H9 (cell line): ENCODE results near the gene MAST2. TPM values are rescaled to one million over a fixed set of nuclear protein-coding genes. Genes with fewer than 3 reads are reported as not detected.

Experiments used
- DNase-seq: peaks from one replicate; pipeline ENCODE4 v3.0.0-alpha.2; 2017
- H2AFZ ChIP-seq: one replicate; pipeline ENCODE4 v1.6.1; 2013; ENCODE audit warnings: mild to moderate bottlenecking, low read length, control low read depth, moderate library complexity
- H2AK5ac ChIP-seq: 2 replicates; pipeline ENCODE4 v1.6.1; 2013; ENCODE audit warnings: low read length, control low read depth, mixed read lengths; ENCODE audit not compliant: insufficient read length
- H2BK120ac ChIP-seq: one replicate; pipeline ENCODE4 v1.6.1; 2013; ENCODE audit warnings: low read depth, mild to moderate bottlenecking, low read length, control low read depth, inconsistent platforms; ENCODE audit not compliant: poor library complexity, severe bottlenecking
- H2BK12ac ChIP-seq: 2 replicates; pipeline ENCODE4 v1.6.1; 2013; ENCODE audit warnings: low read length, control low read depth, mixed read lengths, low read depth; ENCODE audit not compliant: insufficient read length
- H2BK15ac ChIP-seq: 2 replicates; pipeline ENCODE4 v1.6.1; 2013; ENCODE audit warnings: low read depth, low read length, control low read depth
- H2BK20ac ChIP-seq: one replicate; pipeline ENCODE4 v1.6.1; 2013; ENCODE audit warnings: low read depth, mild to moderate bottlenecking, low read length, control low read depth, inconsistent platforms; ENCODE audit not compliant: poor library complexity, severe bottlenecking
- H2BK5ac ChIP-seq: 2 replicates; pipeline ENCODE4 v1.6.1; 2013; ENCODE audit warnings: low read length, control low read depth, mixed read lengths; ENCODE audit not compliant: insufficient read length
- H3K14ac ChIP-seq: 2 replicates; pipeline ENCODE4 v1.6.1; 2013; ENCODE audit warnings: low read length, control low read depth; ENCODE audit not compliant: insufficient read depth
- H3K18ac ChIP-seq: 2 replicates; pipeline ENCODE4 v1.6.1; 2013; ENCODE audit warnings: low read depth, mild to moderate bottlenecking, mixed read lengths, low read length, control low read depth; ENCODE audit not compliant: insufficient read length
- H3K23ac ChIP-seq: 2 replicates; pipeline ENCODE4 v1.6.1; 2013; ENCODE audit warnings: low read length, control low read depth, mixed read lengths, low read depth; ENCODE audit not compliant: insufficient read length
- H3K23me2 ChIP-seq: 2 replicates; pipeline ENCODE4 v1.6.1; 2013; ENCODE audit warnings: low read depth, mild to moderate bottlenecking, mixed read lengths, low read length, control low read depth; ENCODE audit not compliant: insufficient read length, poor library complexity, severe bottlenecking
- H3K27ac ChIP-seq: 2 replicates; pipeline ENCODE4 v1.5.1; 2013; ENCODE audit warnings: low read length, control low read depth, mixed read lengths, low read depth; ENCODE audit not compliant: insufficient read length
- H3K27me3 ChIP-seq: 2 replicates; pipeline ENCODE4 v1.6.1; 2013; ENCODE audit warnings: low read length, control low read depth, inconsistent platforms; ENCODE audit not compliant: insufficient read depth
- H3K4ac ChIP-seq: 2 replicates; pipeline ENCODE4 v1.6.1; 2013; ENCODE audit warnings: low read depth, mild to moderate bottlenecking, control low read depth, inconsistent platforms, low read length, moderate library complexity
- H3K4me1 ChIP-seq: 2 replicates; pipeline ENCODE4 v1.6.1; 2013; ENCODE audit warnings: low read length, control low read depth, inconsistent platforms; ENCODE audit not compliant: insufficient read depth
- H3K4me2 ChIP-seq: 2 replicates; pipeline ENCODE4 v1.6.1; 2013; ENCODE audit warnings: low read length, control low read depth, mixed read lengths; ENCODE audit not compliant: insufficient read length, insufficient read depth
- H3K56ac ChIP-seq: 2 replicates; pipeline ENCODE4 v1.6.1; 2013; ENCODE audit warnings: low read depth, mild to moderate bottlenecking, mixed read lengths, low read length, control low read depth; ENCODE audit not compliant: insufficient read length
- H3K79me1 ChIP-seq: 2 replicates; pipeline ENCODE4 v1.6.1; 2013; ENCODE audit warnings: low read depth, mild to moderate bottlenecking, moderate library complexity, low read length, control low read depth, inconsistent platforms; ENCODE audit not compliant: insufficient read depth, poor library complexity, severe bottlenecking
- H3K79me2 ChIP-seq: 2 replicates; pipeline ENCODE4 v1.6.1; 2013; ENCODE audit warnings: low read length, control low read depth, inconsistent platforms; ENCODE audit not compliant: insufficient read depth
- H3K9ac ChIP-seq: 2 replicates; pipeline ENCODE4 v1.6.1; 2013; ENCODE audit warnings: low read length, control low read depth, mixed read lengths; ENCODE audit not compliant: insufficient read length; ENCODE audit errors: extremely low read depth
- H3K9me3 ChIP-seq: one replicate; pipeline ENCODE4 v1.6.1; 2013; ENCODE audit warnings: low read depth, low read length, inconsistent platforms; ENCODE audit not compliant: control insufficient read depth
- H3T11ph ChIP-seq: one replicate; pipeline ENCODE4 v1.6.1; 2013; ENCODE audit warnings: mild to moderate bottlenecking, low read length, control low read depth, inconsistent platforms
- H4K20me1 ChIP-seq: one replicate; pipeline ENCODE4 v1.6.1; 2013; ENCODE audit not compliant: control insufficient read depth, insufficient read length, insufficient read depth
- H4K5ac ChIP-seq: 2 replicates; pipeline ENCODE4 v1.6.1; 2013; ENCODE audit warnings: low read depth, mild to moderate bottlenecking, mixed read lengths, low read length, control low read depth; ENCODE audit not compliant: insufficient read length
- H4K8ac ChIP-seq: replicated peaks from 2 replicates; pipeline ENCODE4 v1.6.1; 2013; ENCODE audit warnings: low read length, control low read depth, mixed read lengths, low read depth; ENCODE audit not compliant: insufficient read length
- H4K91ac ChIP-seq: 2 replicates; pipeline ENCODE4 v1.6.1; 2013; ENCODE audit warnings: low read depth, mild to moderate bottlenecking, moderate library complexity, mixed read lengths, low read length, control low read depth; ENCODE audit not compliant: insufficient read length
- H3K27ac Mint-ChIP-seq, 3 experiments: 2 replicates in 2 of 3; 3 replicates in 1 of 3; pipeline ENCODE4 v1.8.0; 2020 to 2021; ENCODE audit warnings: mixed read lengths in 3 of 3, mild to moderate bottlenecking in 1 of 3, moderate library complexity in 1 of 3
- H3K27me3 Mint-ChIP-seq: 2 replicates; pipeline ENCODE4 v1.8.0; 2021; ENCODE audit warnings: low read depth, mild to moderate bottlenecking, moderate library complexity, mixed read lengths
- H3K36me3 Mint-ChIP-seq, 3 experiments: 2 replicates in 2 of 3; 3 replicates in 1 of 3; pipeline ENCODE4 v1.8.0; 2020 to 2021; ENCODE audit warnings: low read depth in 3 of 3, mixed read lengths in 3 of 3; ENCODE audit not compliant: insufficient read depth in 1 of 3
- H3K4me1 Mint-ChIP-seq, 2 experiments: 2 replicates each; pipeline ENCODE4 v1.8.0; 2020; ENCODE audit warnings: mixed read lengths in 2 of 2
- H3K4me3 Mint-ChIP-seq, 2 experiments: 2 replicates in 1 of 2; 3 replicates in 1 of 2; pipeline ENCODE4 v1.8.0; 2020 to 2021; ENCODE audit warnings: mild to moderate bottlenecking in 2 of 2, mixed read lengths in 2 of 2, moderate library complexity in 1 of 2
- H3K9me3 Mint-ChIP-seq, 2 experiments: 2 replicates in 1 of 2; 3 replicates in 1 of 2; pipeline ENCODE4 v1.8.0; 2020; ENCODE audit warnings: mild to moderate bottlenecking in 2 of 2, mixed read lengths in 2 of 2, moderate library complexity in 1 of 2
- WGBS: extraction: QIAGEN DNeasy Blood & Tissue Kit; methylation state at CpG from one replicate; pipeline ENCODE4 v1.1.7; 2013; ENCODE audit warnings: missing lambda C conversion rate, low lambda C conversion rate, mixed read lengths; ENCODE audit not compliant: insufficient read length; ENCODE audit errors: extremely low coverage; 5-methylcytosine and 5-hydroxymethylcytosine counted together
- total RNA-seq: library from RNA; stranded (reverse); gene quantifications from 2 replicates; pipeline ENCODE4 v1.2.1, GENCODE V29; 2021
- TF ChIP-seq, protein P1 (sequence below): fragments of 200-600 bp; sonication (generic); conservative IDR thresholded peaks from 3 replicates; pipeline ENCODE4 v1.8.0; 2021; ENCODE audit warnings: antibody characterized with exemption, mild to moderate bottlenecking

MAST2 gene
- total RNA-seq, 1 experiment from 2014 or later = 28.8 TPM

DNA sequence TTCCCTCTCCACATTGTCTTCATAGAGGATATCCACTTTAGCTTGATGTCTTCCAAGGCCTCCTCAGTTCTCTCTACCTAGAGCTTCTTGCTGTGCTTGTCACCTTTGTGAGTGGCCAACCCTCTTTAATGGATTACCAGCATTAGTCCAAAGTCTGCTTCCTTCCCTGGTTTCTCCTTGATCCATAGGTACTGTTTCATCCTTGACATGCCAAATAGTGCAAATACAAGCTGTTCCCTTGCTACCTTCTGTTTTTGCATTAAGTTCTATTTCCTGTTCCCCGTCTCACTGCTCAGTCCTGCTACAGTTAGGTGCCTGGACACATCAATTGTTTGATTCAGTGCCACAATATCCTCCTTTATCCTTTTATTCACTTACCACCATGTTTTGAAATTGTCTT is 19.2 kb downstream of the MAST2 start:
- H3K4me2 ChIP-seq = no peak overlapping the region
- H3K9ac ChIP-seq = no peak overlapping the region
- H3K27me3 Mint-ChIP-seq = no peaks in the 10 kb centered on the region
- no peak overlapping the region for H4K8ac ChIP-seq
- H3K9me3 Mint-ChIP-seq = peaks cover 3 to 16% of the 10 kb centered on the region in 2 experiments
- no peak overlapping the region for H4K5ac ChIP-seq
- no peaks in the 10 kb centered on the region for H3K23me2 ChIP-seq
- no peak overlapping the region for H2AFZ ChIP-seq
- no peak overlapping the region for H2BK20ac ChIP-seq
- H3T11ph ChIP-seq = no peak overlapping the region
- TF ChIP-seq, protein P1, sequence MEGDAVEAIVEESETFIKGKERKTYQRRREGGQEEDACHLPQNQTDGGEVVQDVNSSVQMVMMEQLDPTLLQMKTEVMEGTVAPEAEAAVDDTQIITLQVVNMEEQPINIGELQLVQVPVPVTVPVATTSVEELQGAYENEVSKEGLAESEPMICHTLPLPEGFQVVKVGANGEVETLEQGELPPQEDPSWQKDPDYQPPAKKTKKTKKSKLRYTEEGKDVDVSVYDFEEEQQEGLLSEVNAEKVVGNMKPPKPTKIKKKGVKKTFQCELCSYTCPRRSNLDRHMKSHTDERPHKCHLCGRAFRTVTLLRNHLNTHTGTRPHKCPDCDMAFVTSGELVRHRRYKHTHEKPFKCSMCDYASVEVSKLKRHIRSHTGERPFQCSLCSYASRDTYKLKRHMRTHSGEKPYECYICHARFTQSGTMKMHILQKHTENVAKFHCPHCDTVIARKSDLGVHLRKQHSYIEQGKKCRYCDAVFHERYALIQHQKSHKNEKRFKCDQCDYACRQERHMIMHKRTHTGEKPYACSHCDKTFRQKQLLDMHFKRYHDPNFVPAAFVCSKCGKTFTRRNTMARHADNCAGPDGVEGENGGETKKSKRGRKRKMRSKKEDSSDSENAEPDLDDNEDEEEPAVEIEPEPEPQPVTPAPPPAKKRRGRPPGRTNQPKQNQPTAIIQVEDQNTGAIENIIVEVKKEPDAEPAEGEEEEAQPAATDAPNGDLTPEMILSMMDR = no peak
- H4K20me1 ChIP-seq = no peaks in the 10 kb centered on the region
- H3K27me3 ChIP-seq = no peaks in the 10 kb centered on the region
- no peaks in the 10 kb centered on the region for H3K9me3 ChIP-seq
- no peak overlapping the region for H3K4ac ChIP-seq
- H3K36me3 Mint-ChIP-seq = peaks cover 30 to 54% (median 39%) of the 10 kb centered on the region in 3 experiments
- H3K18ac ChIP-seq = no peak overlapping the region
- H3K56ac ChIP-seq = no peak overlapping the region
- no peak overlapping the region for H2AK5ac ChIP-seq
- H3K27ac ChIP-seq = no peak overlapping the region
- no peak overlapping the region for H2BK15ac ChIP-seq
- H3K14ac ChIP-seq = no peak overlapping the region
- H4K91ac ChIP-seq = no peak overlapping the region
- H2BK12ac ChIP-seq = no peak overlapping the region
- no peak overlapping the region for H3K23ac ChIP-seq
- H3K4me1 ChIP-seq = no peaks in the 10 kb centered on the region
- H2BK120ac ChIP-seq = no peak overlapping the region
- peaks cover 2% of the 10 kb centered on the region; the same call in 1 of the 2 replicates for H3K79me2 ChIP-seq
- H3K4me1 Mint-ChIP-seq = 0 out of 4 replicates have a peak, but pooled peaks cover 0 to 2% of the 10 kb centered on the region in 2 experiments
- peak overlapping the region; percentile 20 to 45 (median 27); a peak in 3 of 7 replicates for H3K27ac Mint-ChIP-seq
- DNase-seq = no peak
- peaks cover 7% of the 10 kb centered on the region for H3K79me1 ChIP-seq
- H2BK5ac ChIP-seq = no peak overlapping the region
- H3K4me3 Mint-ChIP-seq = no peak overlapping the region
- WGBS = no CpG with 5 or more reads among the region's 1 CpG
